GM18502 (cell line): ENCODE measurements around the gene CKAP4.

Source experiments
- ATAC-seq: cut with Tn5 transposase; IDR thresholded peaks from one replicate; pipeline ENCODE4 v1.9.1; 2021; ENCODE audit warnings: mild to moderate bottlenecking; ENCODE audit not compliant: unreplicated experiment, poor library complexity

Gene CKAP4

GRCh38 chr12:106211973-106212372, 35.8 kb downstream of the CKAP4 start:
- ATAC-seq, result no peak

GRCh38 chr12:106205208-106206069, 42.4 kb downstream of the CKAP4 start:
- no peak for ATAC-seq

- ATAC-seq, result no peak
Measured at GRCh38 chr12:106204312-106204711, 43.5 kb downstream of the CKAP4 start.

- no peak for ATAC-seq
Measured at GRCh38 chr12:106197906-106198623, 49.8 kb downstream of the CKAP4 start.

GRCh38 chr12:106195621-106196027, 52.2 kb downstream of the CKAP4 start:
- ATAC-seq, result no peak

GRCh38 chr12:106194351-106194750, 53.5 kb downstream of the CKAP4 start:
- no peak for ATAC-seq

- no peak for ATAC-seq
Measured at GRCh38 chr12:106193394-106194215, 54.2 kb downstream of the CKAP4 start.

- ATAC-seq, result no peak
Measured at GRCh38 chr12:106192659-106193393, 55.0 kb downstream of the CKAP4 start.

- no peak for ATAC-seq
Measured at GRCh38 chr12:106190581-106190980, 57.2 kb downstream of the CKAP4 start.

GRCh38 chr12:106189341-106189740, 58.5 kb downstream of the CKAP4 start:
- no peak for ATAC-seq

- ATAC-seq, result no peak
Measured at GRCh38 chr12:106188256-106188655, 59.6 kb downstream of the CKAP4 start.
